SK-N-MC (cell line): ENCODE results near the gene POLRMT.
"Not testable (repeated sequence)": the region's sequence is repeated elsewhere in the genome, so short reads cannot be mapped to it uniquely, and the experiment has no call there.

Source experiments
- DNase-seq: peaks from one replicate; pipeline ENCODE4 v3.0.0-alpha.2; 2011; ENCODE audit warnings: low read depth, low spot score
- H3K27ac ChIP-seq: fragments of 200-600 bp; sonication (generic); 2 replicates; pipeline ENCODE4 v1.5.1; 2016; ENCODE audit warnings: mixed run types
- H3K36me3 ChIP-seq: fragments of 200-600 bp; sonication (generic); 2 replicates; pipeline ENCODE4 v1.6.1; 2017; ENCODE audit warnings: antibody characterized with exemption, low read length, mixed read lengths; ENCODE audit not compliant: insufficient read depth
- H3K4me3 ChIP-seq: fragments of 200-600 bp; sonication (generic); 2 replicates; pipeline ENCODE4 v1.5.1; 2016
- H3K9ac ChIP-seq: fragments of 200-600 bp; sonication (generic); 2 replicates; pipeline ENCODE4 v1.8.0; 2017; ENCODE audit warnings: mixed run types, mixed read lengths; ENCODE audit not compliant: insufficient read length
- H3K9me3 ChIP-seq: fragments of 200-600 bp; sonication (generic); 2 replicates; pipeline ENCODE4 v1.6.1; 2017; ENCODE audit warnings: low read depth, mild to moderate bottlenecking, antibody characterized with exemption, low read length, moderate library complexity, mixed read lengths
- EZH2 ChIP-seq: fragments of 200-600 bp; sonication (generic); IDR thresholded peaks from one replicate; pipeline ENCODE4 v1.6.1; 2017; ENCODE audit warnings: antibody characterized with exemption
- FOXP2 ChIP-seq: optimal IDR thresholded peaks from 2 replicates; pipeline ENCODE3; 2011; ENCODE audit warnings: mild to moderate bottlenecking, moderate library complexity; ENCODE audit not compliant: insufficient read depth; ENCODE audit errors: extremely low read length, control extremely low read depth
- POLR2AphosphoS5 ChIP-seq: IDR thresholded peaks from 2 replicates; pipeline ENCODE4 v1.6.1; 2012; ENCODE audit warnings: mild to moderate bottlenecking, low read depth, low read length, borderline replicate concordance

The POLRMT gene

DNA sequence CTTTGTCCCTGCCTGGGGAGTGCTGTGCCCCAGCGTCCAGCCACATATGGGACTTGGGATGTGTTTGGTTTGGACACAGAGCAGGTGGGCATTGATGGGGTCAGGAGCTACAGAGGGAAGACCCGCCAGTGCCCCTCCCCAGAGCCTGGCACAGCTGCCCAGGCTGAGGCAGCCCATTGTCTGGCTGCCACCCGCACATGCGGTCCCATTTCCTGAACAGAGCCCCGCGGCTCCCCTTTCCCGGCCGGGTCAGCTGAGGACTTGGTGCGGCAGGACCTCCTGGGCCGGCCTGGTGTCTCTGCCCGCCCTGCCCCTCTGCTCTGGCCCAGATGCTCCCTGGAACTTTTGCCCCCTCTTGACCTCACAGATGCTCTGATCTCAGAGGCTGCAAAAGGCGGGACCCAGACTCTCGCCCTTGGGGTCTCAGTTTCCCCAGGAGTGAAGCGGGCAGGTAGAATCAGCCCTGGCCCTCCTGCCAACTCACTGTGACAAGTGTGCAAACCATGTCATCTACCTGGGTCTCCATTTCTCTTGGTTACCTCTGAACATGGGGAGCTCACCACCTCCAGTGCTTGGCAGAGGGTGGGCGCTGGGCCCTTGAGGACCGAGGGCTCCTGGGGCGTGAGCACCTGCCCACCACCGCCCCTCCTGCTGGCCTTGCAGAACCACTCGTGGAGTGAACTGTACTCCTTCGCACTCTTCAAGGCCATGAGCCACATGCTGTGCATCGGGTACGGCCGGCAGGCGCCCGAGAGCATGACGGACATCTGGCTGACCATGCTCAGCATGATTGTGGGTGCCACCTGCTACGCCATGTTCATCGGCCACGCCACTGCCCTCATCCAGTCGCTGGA, 25.8 kb downstream of the POLRMT start:
- H3K27ac ChIP-seq, result no peak overlapping the region
- TF ChIP-seq FOXP2 (no peak), EZH2 (no peak), POLR2AphosphoS5 (no peak)
- no peak overlapping the region for H3K9ac ChIP-seq
- no peak overlapping the region for H3K4me3 ChIP-seq
- H3K9me3 ChIP-seq, result no peaks in the 10 kb centered on the region
- no peaks in the 10 kb centered on the region for H3K36me3 ChIP-seq
- no peak for DNase-seq

DNA sequence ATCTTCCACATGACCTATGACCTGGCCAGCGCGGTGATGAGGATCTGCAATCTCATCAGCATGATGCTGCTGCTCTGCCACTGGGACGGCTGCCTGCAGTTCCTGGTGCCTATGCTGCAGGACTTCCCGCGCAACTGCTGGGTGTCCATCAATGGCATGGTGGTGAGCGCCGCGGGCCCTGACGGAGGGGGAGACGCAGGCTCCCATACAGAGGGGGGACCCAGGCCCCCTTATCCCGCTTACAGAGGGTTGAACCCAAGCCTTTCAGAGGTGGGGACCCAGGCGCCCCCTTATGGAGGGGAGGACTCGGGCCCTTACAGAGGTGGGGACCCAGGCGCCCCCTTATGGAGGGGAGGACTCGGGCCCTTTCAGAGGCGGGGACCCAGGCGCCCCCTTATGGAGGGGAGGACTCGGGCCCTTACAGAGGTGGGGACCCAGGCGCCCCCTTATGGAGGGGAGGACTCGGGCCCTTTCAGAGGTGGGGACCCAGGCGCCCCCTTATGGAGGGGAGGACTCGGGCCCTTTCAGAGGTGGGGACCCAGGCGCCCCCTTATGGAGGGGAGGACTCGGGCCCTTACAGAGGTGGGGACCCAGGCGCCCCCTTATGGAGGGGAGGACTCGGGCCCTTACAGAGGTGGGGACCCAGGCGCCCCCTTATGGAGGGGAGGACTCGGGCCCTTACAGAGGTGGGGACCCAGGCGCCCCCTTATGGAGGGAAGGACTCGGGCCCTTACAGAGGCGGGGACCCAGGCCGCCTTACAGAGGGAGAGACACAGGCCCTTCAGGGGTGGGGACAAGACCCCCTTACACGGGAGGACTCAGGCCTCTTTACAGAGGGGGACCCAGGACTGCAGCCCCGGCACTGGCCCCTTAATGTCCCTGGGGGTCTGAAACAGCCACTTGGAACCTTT, 28.0 kb downstream of the POLRMT start:
- H3K9ac ChIP-seq, DNase-seq, H3K9me3 ChIP-seq, H3K27ac ChIP-seq, H3K36me3 ChIP-seq, H3K4me3 ChIP-seq: not testable (repeated sequence)

- H3K4me3 ChIP-seq, result no peak overlapping the region
- no peak overlapping the region for H3K27ac ChIP-seq
- H3K9ac ChIP-seq, result no peak overlapping the region
- TF ChIP-seq EZH2 (no peak), FOXP2 (no peak), POLR2AphosphoS5 (no peak)
- H3K9me3 ChIP-seq, result no peaks in the 10 kb centered on the region
- H3K36me3 ChIP-seq, result no peaks in the 10 kb centered on the region
- no peak for DNase-seq
Measured at GRCh38 chr19:604355-604754, 29.0 kb downstream of the POLRMT start.

DNA sequence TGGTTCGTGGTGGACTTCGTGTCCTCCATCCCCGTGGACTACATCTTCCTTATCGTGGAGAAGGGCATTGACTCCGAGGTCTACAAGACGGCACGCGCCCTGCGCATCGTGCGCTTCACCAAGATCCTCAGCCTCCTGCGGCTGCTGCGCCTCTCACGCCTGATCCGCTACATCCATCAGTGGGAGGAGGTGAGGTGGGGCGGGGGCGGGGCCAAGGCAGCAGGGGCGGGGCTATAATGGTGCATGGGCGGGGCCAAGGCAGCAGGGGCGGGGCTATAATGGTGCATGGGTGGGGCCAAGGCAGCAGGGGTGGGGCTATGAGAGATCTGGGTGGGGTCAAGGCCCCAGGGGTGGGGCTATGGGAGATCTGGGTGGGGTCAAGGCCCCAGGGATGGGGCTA, 29.6 kb downstream of the POLRMT start:
- not testable (repeated sequence) for H3K36me3 ChIP-seq, H3K4me3 ChIP-seq, H3K9me3 ChIP-seq, H3K27ac ChIP-seq, DNase-seq, H3K9ac ChIP-seq

DNA sequence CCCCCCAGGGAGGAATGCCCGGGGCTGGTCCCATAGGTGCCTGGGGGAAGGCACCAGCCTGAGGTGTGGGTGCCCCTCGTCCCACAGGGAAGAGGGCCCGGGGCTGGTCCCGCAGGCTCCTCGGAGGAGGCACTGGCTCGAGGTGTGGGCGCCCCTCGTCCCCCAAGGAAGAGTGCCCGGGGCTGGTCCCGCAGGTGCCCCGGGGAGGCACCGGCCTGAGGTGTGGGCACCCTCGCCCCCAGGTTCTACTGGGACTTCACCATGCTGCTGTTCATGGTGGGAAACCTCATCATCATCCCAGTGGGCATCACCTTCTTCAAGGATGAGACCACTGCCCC, 30.1 kb downstream of the POLRMT start:
- H3K36me3 ChIP-seq, H3K9ac ChIP-seq, H3K4me3 ChIP-seq, H3K27ac ChIP-seq, H3K9me3 ChIP-seq, DNase-seq: not testable (repeated sequence)

- DNase-seq, result no peak
- H3K9me3 ChIP-seq, result no peaks in the 10 kb centered on the region; the same call in 1 of the 2 replicates
- no peak overlapping the region for H3K4me3 ChIP-seq
- H3K9ac ChIP-seq, result no peak overlapping the region
- H3K27ac ChIP-seq, result no peak overlapping the region
- no peak for TF ChIP-seq POLR2AphosphoS5
- no peaks in the 10 kb centered on the region for H3K36me3 ChIP-seq
Measured at GRCh38 chr19:602391-603301, 30.7 kb downstream of the POLRMT start.

- DNase-seq, result no peak
- Histone ChIP-seq H3K9ac (no peak overlapping the region), H3K27ac (no peak overlapping the region), H3K36me3 (no peaks in the 10 kb centered on the region), H3K4me3 (no peak overlapping the region), H3K9me3 (no peaks in the 10 kb centered on the region; the same call in 1 of the 2 replicates)
- TF ChIP-seq EZH2 (no peak), FOXP2 (no peak), POLR2AphosphoS5 (no peak)
Measured at GRCh38 chr19:601790-602189, 31.5 kb downstream of the POLRMT start.

- Histone ChIP-seq H3K4me3 (no peak overlapping the region), H3K9me3 (no peaks in the 10 kb centered on the region; the same call in 1 of the 2 replicates), H3K9ac (no peak overlapping the region), H3K27ac (no peak overlapping the region), H3K36me3 (no peaks in the 10 kb centered on the region)
- DNase-seq, result no peak
- TF ChIP-seq EZH2 (no peak), POLR2AphosphoS5 (no peak), FOXP2 (no peak)
Measured at GRCh38 chr19:601310-601709, 32.0 kb downstream of the POLRMT start.
